GM11168 (cell line): ENCODE data around the gene UAP1L1.

Experiments used
- in situ Hi-C: fragments of 300-500 bp; cut with MboI; formaldehyde crosslinking; loops from one replicate; pipeline ENCODE4 v1.12.0; 2022; ENCODE audit warnings: low sequenced_read_pairs; ENCODE audit not compliant: unreplicated experiment

The UAP1L1 gene

DNA sequence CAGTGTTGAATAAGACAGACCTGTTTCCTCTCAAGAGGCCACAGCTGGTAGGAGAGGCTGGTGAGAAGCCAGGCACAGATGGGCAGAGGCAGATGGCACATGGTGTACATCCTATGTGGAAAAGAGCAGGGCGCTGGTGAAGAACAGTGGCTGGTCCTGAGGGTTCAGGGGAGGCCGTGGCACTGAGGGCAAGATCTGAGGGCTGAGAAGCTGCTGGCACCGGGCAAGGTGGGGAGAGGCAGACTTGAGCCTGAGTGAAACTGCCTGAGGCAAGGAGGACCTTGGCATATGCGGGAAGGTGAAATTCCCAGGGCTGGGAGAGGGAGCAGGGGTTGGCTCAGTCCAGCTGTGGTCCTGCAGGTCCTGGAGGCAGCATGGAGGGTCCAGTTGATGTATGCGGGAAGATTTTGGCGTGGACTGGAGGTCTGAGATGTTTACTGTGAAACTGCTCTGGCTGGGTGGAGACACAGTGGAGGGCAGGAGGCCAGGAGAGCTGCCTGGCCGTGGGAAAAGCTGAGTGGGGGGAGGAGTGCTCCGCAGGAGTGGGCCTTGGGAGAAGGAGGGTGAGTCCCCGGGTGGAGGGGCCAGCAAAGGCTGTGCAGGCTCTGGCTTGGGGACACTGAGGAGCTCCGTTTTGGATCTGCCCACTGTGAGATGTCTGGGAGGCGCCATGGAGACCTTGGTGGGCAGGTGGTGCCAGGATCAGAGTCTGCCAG lies 12.1 kb downstream of the UAP1L1 start:
- in situ Hi-C loops = no loop called here

DNA sequence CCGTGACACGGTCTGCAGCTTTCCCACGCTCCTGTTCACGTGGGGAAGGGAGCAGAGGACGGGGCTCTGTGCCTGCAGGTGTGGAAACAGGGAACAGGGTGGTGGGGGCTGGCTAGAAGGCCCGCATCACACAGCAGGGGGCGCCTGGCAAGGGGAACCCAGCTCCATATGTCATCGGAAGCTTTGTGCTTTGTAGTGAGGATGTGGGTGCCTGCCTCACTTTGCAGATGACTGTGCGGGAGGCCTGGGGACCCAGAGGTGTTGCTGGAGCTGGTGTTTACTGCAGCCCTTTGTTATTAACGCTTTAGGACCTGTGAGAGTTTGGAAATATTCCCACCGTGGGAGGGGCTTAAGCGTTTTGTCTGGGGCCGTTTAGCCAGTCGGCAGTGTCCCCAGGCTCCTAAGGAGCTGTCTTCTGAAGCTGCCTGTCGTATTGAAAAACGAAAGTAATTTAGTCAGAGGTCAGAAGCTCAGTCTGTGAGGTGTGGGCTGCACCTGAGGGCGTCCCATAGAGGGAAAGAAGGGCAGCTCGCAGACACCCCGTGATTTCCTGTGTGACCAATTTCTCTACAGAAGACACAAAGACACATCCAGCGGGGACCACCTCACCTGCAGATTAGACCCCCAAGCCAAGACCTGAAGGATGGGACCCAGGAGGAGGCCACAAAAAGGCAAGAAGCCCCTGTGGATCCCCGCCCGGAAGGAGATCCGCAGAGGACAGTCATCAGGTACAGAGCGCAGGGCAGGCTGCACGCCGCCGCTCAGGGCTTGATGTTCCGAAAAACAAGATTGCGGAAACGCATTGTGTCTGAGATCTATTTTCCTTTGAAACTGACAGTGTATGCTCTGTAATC lies 18.6 kb downstream of the UAP1L1 start:
- in situ Hi-C loops = no loop called here

DNA sequence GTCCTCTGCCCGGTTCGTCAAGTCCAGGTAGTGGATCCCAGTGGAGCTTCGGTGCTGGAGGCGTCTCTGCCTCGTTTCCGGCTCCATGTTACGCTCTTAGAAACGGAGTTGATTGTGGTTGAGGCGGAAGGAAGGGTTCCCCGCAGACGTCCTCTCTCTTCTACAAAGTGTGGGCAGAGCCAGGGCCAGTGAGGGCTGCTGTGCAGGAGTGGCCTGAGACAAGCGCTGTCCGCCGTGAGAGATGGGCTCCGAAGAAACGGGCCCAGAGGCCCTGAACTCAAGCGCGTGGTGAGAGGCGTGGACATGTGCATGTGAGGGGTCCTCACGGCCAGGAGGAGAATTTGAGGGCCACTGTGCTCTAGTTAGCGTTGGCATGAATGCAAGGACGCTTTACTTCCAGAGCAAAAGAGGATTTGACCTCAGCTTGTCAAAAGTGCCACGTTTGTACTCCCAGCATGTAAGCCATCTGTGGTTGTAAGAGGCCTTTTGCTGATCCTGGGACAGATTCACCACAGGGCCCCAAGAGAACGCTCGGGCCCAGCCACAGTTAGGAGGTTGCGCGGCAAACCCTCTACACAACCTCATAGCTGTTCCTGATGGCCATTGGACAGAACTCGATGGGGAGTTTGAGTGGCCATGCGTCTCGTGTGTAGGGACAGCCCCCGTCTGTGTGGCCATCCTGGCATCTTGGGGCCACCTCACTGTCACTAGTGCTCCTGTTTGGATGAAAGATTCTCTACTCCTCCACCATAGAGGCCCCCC lies 19.6 kb downstream of the UAP1L1 start:
- in situ Hi-C loops = no loop called here

DNA sequence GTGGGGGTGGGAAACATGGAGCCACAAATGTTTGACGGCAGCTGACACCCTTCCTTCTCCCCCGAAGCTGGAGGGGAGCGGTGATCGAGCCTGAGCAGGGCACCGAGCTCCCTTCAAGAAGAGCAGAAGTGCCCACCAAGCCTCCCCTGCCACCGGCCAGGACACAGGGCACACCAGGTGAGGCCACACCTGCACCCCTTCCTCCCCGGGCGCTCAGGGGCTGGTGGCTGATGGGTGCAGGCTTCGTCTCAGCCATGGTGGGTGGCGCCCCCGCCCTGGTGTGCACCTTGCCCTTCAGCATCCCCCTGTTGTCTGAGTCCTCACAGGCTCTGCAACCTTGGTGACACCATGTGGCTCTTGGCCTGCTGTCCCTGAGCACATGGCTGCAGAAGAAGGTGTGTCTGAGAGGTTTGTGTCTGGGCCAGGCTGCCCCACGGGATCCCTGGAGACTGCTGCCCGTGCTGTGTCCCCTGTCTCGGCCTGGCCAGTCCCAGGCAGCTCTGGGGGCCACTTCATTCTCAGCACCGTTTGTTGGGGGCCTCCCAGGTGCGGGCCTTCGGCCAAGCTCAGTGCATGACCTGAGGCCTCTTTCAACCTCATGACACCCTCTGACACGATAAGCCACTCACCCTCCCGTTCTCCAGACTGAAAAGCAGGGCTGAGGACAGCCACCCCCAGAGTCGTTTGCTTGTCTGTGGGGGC lies 20.6 kb downstream of the UAP1L1 start:
- in situ Hi-C loops = no loop called here

DNA sequence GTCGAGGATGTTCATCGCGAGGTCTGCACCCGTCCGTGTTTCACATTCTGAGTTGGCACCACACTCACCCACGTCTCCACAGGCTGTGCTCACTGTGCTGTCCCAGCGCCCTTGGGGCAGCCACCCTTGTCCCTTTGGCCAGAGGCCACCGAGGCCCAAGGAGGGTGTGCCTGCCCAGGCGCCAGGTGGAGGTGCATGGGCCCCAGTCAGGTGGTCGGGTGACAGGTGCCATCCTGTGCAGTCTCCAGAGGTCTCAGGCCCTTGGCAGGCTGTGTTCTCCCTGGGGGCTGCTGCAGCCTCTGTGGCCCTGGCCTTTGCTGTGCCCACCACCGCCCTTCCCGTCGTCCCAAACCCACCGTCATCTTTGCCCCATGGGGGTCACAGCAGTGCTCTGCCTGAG lies 21.9 kb downstream of the UAP1L1 start:
- in situ Hi-C loops = no loop called here

DNA sequence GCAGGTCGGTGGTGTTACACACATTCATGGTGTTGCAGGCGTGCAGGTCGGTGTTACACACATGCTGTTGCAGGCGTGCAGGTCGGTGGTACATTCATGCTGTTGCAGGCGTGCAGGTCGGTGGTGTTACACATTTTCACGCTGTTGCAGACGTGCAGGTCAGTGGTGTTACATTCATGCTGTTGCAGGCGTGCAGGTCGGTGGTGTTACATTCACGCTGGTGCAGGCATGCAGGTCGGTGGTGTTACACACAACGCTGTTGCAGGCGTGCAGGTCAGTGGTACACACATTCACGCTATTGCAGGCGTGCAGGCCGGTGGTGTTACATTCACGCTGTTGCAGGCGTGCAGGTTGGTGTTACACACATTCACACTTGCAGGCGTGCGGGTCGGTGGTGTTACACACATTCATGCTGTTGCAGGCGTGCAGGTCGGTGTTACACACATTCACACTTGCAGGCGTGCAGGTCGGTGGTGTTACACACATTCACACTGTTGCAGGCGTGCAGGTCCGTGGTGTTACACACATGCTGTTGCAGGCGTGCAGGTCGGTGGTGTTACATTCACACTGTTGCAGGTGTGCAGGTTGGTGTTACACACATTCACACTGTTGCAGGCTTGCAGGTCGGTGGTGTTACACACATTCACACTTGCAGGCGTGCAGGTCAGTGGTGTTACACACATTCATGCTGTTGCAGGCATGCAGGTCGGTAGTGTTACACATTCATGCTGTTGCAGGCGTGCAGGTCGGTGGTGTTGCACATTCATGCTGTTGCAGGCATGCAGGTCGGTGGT lies 26.1 kb downstream of the UAP1L1 start:
- in situ Hi-C loops = loop anchor here (25.0 kb wide), 1 partner anchor 309 kb away; the partner anchor contains the start of genes EXD3 and NOXA1

DNA sequence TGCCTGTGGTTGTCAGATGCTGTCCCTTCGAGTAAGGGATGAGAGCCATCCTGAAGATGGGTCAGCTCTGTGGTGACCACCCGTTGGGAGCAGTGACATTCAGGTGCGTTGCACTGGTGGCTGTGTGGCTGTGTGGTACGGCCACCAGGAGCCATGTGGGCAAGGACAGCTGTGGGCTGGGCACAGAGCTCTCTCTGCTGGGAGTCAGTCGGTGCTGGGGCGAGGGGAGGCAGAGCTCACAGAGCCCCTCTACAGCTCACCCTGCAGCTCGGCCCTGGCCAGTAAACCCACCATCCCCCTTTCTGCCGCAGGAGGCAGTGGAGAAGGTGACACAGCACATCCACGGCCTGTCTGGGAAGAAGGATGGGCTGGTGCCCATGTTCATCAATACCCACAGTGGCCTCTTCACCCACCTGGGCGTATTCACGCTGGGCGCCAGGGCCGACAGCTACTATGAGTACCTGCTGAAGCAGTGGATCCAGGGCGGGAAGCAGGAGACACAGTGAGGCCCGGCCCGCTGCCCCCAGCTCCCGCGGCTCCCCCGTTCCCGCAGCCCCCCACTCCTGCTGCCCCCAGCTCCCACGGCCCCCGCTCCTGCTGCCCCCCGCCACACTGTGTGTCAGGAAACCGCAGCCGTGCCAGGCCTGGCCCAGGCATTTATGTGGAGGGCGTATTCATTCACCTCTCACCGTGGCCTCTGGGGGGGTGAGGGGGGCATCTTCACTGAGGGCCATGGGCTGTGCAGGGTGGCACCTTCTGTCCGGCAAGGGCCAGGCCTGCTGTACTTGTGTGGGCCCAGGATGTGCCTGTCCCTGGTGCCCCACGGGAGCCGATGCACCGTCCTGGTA lies 28.7 kb downstream of the UAP1L1 start:
- in situ Hi-C loops = loop anchor here (25.0 kb wide), 1 partner anchor 306 kb away; the partner anchor contains the start of genes EXD3 and NOXA1

DNA sequence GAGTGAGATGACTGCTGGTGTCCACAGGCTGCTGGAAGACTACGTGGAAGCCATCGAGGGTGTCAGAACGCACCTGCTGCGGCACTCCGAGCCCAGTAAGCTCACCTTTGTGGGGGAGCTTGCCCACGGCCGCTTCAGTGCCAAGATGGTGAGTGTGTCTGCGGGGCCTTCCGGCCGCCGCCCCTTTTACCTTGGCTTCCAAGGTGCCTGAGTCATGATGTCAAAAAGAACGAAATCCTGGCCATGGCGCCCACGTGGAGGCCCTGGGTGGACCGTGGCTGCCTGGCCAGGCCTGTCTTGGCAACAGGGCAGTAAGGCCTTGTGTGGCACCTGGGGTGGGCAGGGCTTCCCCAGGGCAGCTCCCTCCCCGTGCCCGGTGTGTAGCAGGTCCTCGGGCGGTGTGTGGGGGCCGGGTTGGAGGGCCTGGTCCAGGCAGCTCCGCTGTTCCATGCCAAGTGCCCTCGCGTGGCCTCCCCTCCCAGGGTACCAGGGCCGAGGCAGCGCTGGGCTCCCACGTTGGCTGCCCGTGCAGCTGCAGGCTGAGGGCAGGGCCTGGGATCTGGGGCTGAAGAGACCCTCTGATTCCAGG lies 29.4 kb downstream of the UAP1L1 start:
- in situ Hi-C loops = loop anchor here (25.0 kb wide), 1 partner anchor 306 kb away; the partner anchor contains the start of genes EXD3 and NOXA1

DNA sequence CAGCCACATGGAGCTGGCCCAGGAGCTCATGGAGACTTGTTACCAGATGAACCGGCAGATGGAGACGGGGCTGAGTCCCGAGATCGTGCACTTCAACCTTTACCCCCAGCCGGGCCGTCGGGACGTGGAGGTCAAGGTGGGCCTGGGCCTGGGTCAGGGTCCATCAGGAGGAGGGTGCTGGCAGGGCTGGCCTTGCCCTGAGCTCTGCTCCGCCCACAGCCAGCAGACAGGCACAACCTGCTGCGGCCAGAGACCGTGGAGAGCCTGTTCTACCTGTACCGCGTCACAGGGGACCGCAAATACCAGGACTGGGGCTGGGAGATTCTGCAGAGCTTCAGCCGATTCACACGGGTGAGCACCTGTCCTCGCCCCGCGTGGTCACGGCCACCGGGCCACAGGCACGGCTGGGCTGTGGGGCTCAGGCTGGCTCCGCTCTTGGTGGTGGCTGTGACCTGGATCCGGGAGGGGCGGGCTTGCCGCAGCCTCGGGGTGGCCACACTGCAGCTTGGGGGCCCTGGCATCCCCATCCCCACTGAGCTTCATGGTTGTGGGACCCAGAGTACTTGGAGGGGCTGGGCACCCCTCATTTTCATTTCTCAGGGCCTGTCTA lies 30.1 kb downstream of the UAP1L1 start:
- in situ Hi-C loops = loop anchor here (25.0 kb wide), 1 partner anchor 305 kb away; the partner anchor contains the start of genes EXD3 and NOXA1

DNA sequence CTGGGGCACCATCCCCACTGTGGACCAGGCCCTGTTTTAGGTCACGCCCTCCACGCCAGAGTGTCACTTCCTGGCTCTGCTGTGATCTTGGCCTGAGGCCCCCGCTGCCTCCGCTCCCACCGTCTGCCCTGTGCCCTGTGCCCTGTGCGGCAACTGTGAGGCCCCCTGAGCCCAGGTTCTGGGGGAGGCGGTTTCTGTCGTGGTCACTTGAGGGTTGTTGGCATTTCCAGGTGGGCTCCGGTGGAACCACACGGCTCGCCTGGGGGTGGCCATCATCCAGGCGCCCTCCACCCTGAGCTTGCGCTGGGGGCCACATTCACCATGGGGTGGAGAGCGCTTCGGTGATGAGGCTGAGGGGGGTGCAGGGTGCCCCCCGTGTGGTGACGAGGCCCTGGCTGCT lies 30.7 kb downstream of the UAP1L1 start:
- in situ Hi-C loops = loop anchor here (25.0 kb wide), 1 partner anchor 304 kb away; the partner anchor contains the start of genes EXD3 and NOXA1

DNA sequence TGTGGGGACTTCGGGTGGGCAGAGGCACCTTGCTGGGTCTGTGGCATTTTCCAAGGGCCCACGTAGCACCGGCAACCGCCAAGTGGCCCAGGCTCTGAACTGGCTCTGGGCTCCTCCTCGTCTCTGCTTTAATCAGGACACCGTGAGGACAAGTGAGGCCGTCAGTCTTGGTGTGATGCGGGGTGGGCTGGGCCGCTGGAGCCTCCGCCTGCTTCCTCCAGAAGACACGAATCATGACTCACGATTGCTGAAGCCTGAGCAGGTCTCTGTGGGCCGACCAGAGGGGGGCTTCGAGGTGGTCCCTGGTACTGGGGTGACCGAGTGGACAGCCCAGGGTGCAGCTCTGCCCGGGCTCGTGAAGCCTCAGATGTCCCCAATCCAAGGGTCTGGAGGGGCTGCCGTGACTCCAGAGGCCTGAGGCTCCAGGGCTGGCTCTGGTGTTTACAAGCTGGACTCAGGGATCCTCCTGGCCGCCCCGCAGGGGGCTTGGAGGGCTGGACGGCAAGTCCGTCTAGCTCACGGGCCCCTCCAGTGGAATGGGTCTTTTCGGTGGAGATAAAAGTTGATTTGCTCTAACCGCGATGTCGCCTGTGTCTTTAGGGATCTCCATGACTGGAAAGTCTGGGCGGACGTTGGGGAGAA lies 31.4 kb downstream of the UAP1L1 start:
- in situ Hi-C loops = loop anchor here (25.0 kb wide), 1 partner anchor 304 kb away; the partner anchor contains the start of genes EXD3 and NOXA1

DNA sequence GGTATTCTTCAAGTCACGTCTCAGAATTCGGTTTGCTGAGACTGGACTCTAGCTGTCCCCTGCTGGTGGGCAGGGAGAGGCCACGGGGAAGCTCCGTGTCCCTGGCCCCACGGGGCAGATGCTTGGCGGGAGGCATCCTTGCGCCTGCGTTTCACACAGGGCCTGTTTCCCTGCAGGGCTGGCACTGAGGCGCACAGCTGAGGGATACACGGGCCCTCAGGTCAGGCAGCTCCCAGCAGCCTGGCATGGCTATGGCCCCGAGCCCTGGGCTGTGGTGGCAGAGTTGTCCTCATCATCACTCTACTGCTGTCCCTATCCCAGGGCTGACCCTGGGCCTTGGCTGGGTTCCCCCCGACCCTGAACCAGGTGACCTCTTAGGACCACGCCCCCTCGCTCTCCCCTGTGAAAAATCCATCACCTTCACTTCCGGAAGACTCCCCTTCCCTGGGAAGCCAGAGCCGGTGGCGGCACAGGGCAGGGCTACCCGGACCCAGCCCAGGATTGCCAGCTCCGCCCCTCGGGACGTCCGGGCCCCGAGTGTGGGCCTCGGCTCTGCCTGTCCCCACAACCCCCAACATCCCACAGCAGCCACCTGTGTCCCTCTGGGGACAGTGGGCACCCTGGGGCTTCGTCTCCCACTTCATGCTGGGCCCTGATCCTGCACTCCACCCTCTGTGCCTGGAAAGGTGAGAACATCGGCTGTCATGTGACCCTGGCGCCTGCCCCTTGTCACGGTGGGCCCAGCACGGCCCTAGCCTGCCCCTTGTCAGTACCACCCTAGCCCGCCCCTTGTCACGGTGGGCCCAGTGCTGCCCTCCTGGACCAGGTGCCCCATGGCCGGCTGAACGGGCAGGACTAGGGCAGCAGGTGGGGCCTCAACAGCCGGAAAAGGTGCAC lies 32.2 kb downstream of the UAP1L1 start:
- in situ Hi-C loops = loop anchor here (25.0 kb wide), 1 partner anchor 303 kb away; the partner anchor contains the start of genes EXD3 and NOXA1

DNA sequence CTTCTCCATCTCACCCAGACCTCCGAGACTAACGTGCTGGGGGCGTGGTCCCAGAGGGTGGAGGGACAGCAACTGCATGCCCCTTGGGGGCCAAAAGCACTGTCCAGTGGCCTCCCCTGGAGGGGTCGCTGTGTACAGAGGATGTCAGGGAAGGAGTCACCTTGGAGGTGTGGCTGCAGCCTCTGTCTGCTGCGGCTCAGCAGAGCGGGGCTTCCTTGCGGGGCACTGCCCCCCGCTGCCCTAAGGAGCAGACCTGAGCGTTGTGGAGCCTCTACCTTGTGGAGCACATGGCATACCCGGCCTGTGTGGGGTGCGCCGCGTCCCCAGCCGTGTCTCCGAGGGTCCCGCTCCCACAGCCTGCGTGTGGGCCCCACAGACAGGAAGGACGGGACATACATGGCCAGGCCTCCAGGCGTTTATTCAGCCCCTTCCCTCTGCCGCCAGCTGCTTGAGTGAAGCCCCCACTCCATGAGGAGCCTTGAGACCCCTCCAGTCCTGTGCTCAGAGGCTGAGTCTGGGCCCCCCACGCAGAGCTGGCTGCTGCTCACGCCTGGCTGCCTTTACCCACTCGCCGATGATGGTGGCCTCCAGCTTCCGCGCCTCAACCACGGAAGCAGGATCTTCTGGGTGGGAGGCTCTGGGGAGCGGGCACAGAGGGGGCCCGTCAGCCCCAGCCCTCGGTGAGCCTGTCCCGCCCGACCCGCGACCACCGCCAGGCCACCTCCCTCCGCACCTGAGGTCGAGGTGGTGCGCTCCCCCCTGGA lies 33.0 kb downstream of the UAP1L1 start:
- in situ Hi-C loops = loop anchor here (25.0 kb wide), 1 partner anchor 302 kb away; the partner anchor contains the start of genes EXD3 and NOXA1

DNA sequence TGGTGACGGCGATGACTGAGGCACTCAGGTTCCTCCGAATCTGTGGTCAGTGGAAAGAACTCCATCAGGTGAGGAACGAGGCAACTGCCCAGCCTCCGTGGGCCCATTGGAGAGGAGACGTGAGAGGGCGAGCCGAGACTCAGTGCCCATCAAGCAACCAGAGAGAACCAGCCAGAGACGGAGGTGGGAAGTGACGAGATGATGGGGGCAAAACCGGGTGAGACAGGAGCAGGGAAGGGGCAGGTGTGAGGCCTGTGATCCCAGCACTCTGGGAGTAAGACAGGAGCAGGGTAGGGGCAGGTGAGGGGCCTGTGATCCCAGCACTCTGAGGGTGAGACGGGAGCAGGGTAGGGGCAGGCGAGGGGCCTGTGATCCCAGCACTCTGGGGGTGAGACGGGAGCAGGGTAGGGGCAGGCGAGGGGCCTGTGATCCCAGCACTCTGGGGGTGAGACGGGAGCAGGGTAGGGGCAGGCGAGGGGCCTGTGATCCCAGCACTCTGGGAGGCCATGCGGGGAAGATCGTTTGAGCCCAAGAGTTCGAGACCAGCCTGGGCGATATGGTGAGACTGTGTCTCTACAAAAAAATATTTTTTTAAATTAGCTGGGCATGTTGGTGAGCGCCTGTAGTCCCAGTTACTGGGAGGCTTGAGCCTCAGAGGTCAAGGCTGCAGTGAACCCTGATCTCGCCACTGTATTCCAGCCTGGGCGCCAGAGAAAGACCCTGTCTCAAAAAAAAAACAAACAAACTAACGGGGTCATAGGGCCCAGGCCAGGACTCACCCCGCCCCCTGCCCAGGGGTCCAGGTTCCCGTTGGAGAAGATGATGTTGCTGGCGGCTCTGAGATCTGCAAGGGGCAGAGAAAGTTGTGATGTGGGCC lies 33.8 kb downstream of the UAP1L1 start:
- in situ Hi-C loops = loop anchor here (25.0 kb wide), 1 partner anchor 301 kb away; the partner anchor contains the start of genes EXD3 and NOXA1
